Adrenal gland (tissue), 12 donors: ENCODE data around the gene PSMB7. TPM values are rescaled to one million over a fixed set of nuclear protein-coding genes. Genes with fewer than 3 reads are reported as not detected.
A peak's percentile ranks its signal among the peaks of the same experiment; 100 is the strongest.

ENCODE experiments used
- DNase-seq, 7 donors: peaks; one replicate each; pipeline ENCODE4 v3.0.0-alpha.2; 2019 to 2020
- H3K27ac ChIP-seq, 5 donors: fragments of 200-600 bp; sonication (generic) in 4 of 5; 1 replicate in 3 of 5; 2 replicates in 2 of 5; pipeline versions ENCODE4 v1.5.1 to v1.8.0; 2016 to 2020; ENCODE audit warnings: mild to moderate bottlenecking in 1 of 5
- H3K27me3 ChIP-seq: fragments of 200-600 bp; 2 replicates; pipeline ENCODE4 v1.8.0; 2021
- H3K36me3 ChIP-seq, 2 donors: fragments of 200-600 bp; replicated peaks in 1 of 2; 1 replicate in 1 of 2; 2 replicates in 1 of 2; pipeline versions ENCODE4 v1.5.1 to v1.8.0; 2018 to 2022
- H3K4me1 ChIP-seq, 2 donors: fragments of 200-600 bp; replicated peaks in 1 of 2; 1 replicate in 1 of 2; 2 replicates in 1 of 2; pipeline versions ENCODE4 v1.5.1 to v1.8.0; 2018 to 2021
- H3K4me3 ChIP-seq, 4 donors: fragments of 200-600 bp; sonication (generic) in 3 of 4; one replicate each; pipeline ENCODE4 v1.5.1; 2016 to 2018
- H3K9me3 ChIP-seq, 3 donors: fragments of 200-600 bp; sonication (generic) in 1 of 3; replicated peaks in 1 of 3; 1 replicate in 2 of 3; 2 replicates in 1 of 3; pipeline versions ENCODE4 v1.5.1 to v1.8.0; 2016 to 2021
- POLR2A ChIP-seq, 2 donors: fragments of 450-650 bp; IDR thresholded peaks; one replicate each; pipeline ENCODE4 v1.6.1; 2017; ENCODE audit warnings: antibody characterized with exemption in 2 of 2, mild to moderate bottlenecking in 2 of 2, moderate library complexity in 1 of 2
- WGBS, 4 donors: extraction: QIAGEN DNeasy Blood & Tissue Kit in 2 of 4; methylation state at CpG; one replicate each; pipeline versions ENCODE4 v1.1.5 to v1.1.7; 2013 to 2017; 5-methylcytosine and 5-hydroxymethylcytosine counted together
- intact Hi-C, 2 donors: fragments of 100-400 bp; cut with DNase I; formaldehyde crosslinking; loops; one replicate each; pipeline versions ENCODE4 v1.14.1 to v1.15.0; 2022 to 2023
- polyA plus RNA-seq, 3 donors: library from polyadenylated mRNA; stranded (reverse); fragments of 200-250 nt in 2 of 3; fragments of 350-450 nt in 1 of 3; fragmentation: Illumina TruSeq in 1 of 3; extraction: RNeasy Lipid Tissue Mini Kit (QIAGEN cat#74804) in 1 of 3; gene quantifications; one replicate each; pipeline ENCODE4 v1.2.3, GENCODE V29; 2013 to 2014
- total RNA-seq, 9 donors: library from RNA; depleted of rRNA in 4 of 9; stranded (reverse); fragments of >200 nt in 4 of 9; fragments of 120-200 nt in 1 of 9; fragmentation: NEBNext Ultra II Directional in 1 of 9; extraction: Animal tissue kit (Norgen Biotek cat#: 25700) in 1 of 9; gene quantifications; one replicate each; pipeline versions ENCODE4 v1.1.0 to v1.2.4, GENCODE V29; 2013 to 2023
- TF ChIP-seq, protein P1 (sequence below), 6 experiments: fragments of 450-650 bp in 4 of 6; fragments of 200-600 bp in 2 of 6; sonication (generic) in 1 of 6; IDR thresholded peaks; 1 replicate in 5 of 6; 2 replicates in 1 of 6; pipeline versions ENCODE4 v1.5.1 to v1.8.0; 2016 to 2021; ENCODE audit warnings: antibody characterized with exemption in 6 of 6, mild to moderate bottlenecking in 2 of 6, moderate library complexity in 1 of 6
- donor health status: healthy with polysubstance abuse.
- donor health status: Bipolar disorder and iron deficiency.
- donor health status: DM: yes; HTN: yes; CAD: no.
- donor health status: DM: no; HTN: no; CAD: no.
- donor health status: DM: no; HTN: no; CAD: no.
- donor health status: DM: yes; HTN: yes; CAD: no.

The PSMB7 gene
- total and polyA plus RNA-seq, 12 donors = 107 to 427 (median 178) TPM

- TF ChIP-seq, protein P1, sequence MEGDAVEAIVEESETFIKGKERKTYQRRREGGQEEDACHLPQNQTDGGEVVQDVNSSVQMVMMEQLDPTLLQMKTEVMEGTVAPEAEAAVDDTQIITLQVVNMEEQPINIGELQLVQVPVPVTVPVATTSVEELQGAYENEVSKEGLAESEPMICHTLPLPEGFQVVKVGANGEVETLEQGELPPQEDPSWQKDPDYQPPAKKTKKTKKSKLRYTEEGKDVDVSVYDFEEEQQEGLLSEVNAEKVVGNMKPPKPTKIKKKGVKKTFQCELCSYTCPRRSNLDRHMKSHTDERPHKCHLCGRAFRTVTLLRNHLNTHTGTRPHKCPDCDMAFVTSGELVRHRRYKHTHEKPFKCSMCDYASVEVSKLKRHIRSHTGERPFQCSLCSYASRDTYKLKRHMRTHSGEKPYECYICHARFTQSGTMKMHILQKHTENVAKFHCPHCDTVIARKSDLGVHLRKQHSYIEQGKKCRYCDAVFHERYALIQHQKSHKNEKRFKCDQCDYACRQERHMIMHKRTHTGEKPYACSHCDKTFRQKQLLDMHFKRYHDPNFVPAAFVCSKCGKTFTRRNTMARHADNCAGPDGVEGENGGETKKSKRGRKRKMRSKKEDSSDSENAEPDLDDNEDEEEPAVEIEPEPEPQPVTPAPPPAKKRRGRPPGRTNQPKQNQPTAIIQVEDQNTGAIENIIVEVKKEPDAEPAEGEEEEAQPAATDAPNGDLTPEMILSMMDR (IDR thresholded peaks at IDR 0.05) = no peak
- TF ChIP-seq POLR2A (IDR thresholded peaks at IDR 0.05) = no peak
- DNase-seq = peak; percentile 67 to 90 (median 88)
- Histone ChIP-seq H3K27ac (peak overlapping the region in 3 of 5 donors; percentile 51 to 57 (median 52)), H3K4me1 (peaks cover 17% of the 10 kb centered on the region in 2 donors), H3K36me3 (no peaks in the 10 kb centered on the region), H3K9me3 (no peaks in the 10 kb centered on the region), H3K27me3 (peaks cover 5% of the 10 kb centered on the region), H3K4me3 (no peak overlapping the region)
- 32 to 35% (median 32%) methylated on average over 5 to 7 of the region's 7 CpGs; no CpG with 5 or more reads in 1 of the 4 donors for WGBS, 4 donors
- intact Hi-C loops = no loop called here
These were observed 32.8 kb upstream of the PSMB7 start for GRCh38 chr9:124448019-124448418.

DNA sequence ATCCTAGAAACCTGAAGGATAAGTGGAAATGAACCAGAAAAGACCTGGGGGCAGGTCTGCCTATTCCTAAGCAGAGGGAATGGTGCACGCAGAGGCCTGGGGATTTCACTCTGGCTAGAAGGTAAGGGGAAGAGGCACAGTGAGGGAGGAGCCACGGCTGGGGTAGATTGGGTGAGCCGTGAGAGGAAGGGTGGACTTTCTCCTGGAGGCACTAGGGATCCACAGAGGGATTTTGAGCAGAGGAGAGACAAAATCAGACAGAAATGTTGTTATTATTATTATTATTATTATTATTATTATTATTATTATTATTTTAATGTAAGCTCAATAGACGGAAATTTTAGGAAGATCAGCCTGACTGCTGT is 32.0 kb upstream of the PSMB7 start:
- H3K4me1 ChIP-seq = peaks cover 17% of the 10 kb centered on the region in 2 donors
- no peaks in the 10 kb centered on the region for H3K27me3 ChIP-seq
- intact Hi-C loops = no loop called here
- DNase-seq = peak in 2 of 7 donors; percentile 4 to 9
- H3K9me3 ChIP-seq = no peaks in the 10 kb centered on the region
- H3K4me3 ChIP-seq = no peak overlapping the region
- 78 to 86% (median 81%) methylated on average over 4 of the region's 4 CpGs for WGBS, 4 donors
- TF ChIP-seq, protein P1 (IDR thresholded peaks at IDR 0.05) = no peak
- no peak for TF ChIP-seq POLR2A (IDR thresholded peaks at IDR 0.05)
- peak overlapping the region in 1 of 5 donors; percentile 52 for H3K27ac ChIP-seq
- H3K36me3 ChIP-seq = no peaks in the 10 kb centered on the region

DNA sequence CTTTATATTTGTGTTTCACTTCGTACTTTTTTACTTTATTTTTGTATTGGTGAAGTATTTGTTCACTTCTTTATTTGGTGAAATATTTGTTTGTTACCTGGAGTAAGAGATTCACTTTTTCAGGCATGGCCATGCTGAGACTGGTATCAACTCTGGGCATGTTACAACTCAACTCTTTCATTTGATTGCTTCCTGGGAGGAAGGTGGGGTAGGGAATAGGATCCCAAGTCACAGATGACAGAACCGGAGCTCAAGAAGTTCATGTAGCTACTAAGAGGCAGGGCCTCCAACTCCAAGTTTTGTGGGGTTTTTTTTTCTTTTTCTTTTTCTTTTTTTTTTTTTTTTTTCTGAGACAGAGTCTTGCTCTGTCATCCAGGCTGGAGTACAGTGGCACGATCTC is 28.9 kb upstream of the PSMB7 start:
- no peak for DNase-seq
- 82 to 86% (median 83%) methylated on average over 3 of the region's 3 CpGs for WGBS, 4 donors
- intact Hi-C loops = no loop called here

GRCh38 chr9:124443625-124444024 is 28.4 kb upstream of the PSMB7 start:
- H3K9me3 ChIP-seq = no peaks in the 10 kb centered on the region
- H3K4me3 ChIP-seq = no peak overlapping the region
- H3K36me3 ChIP-seq = no peaks in the 10 kb centered on the region
- TF ChIP-seq, protein P1 (IDR thresholded peaks at IDR 0.05) = no peak
- TF ChIP-seq POLR2A (IDR thresholded peaks at IDR 0.05) = no peak
- intact Hi-C loops = no loop called here
- H3K27me3 ChIP-seq = no peaks in the 10 kb centered on the region
- H3K4me1 ChIP-seq = peaks cover 10 to 11% of the 10 kb centered on the region in 2 donors
- H3K27ac ChIP-seq = no peak overlapping the region
- no peak for DNase-seq
- WGBS, 4 donors = 75 to 94% (median 86%) methylated on average over 2 of the region's 2 CpGs

More for the DNA sequence above, 28.9 kb upstream of the PSMB7 start:
- no peaks in the 10 kb centered on the region for H3K27me3 ChIP-seq
- H3K27ac ChIP-seq = no peak overlapping the region
- no peaks in the 10 kb centered on the region for H3K9me3 ChIP-seq
- H3K4me3 ChIP-seq = no peak overlapping the region
- no peaks in the 10 kb centered on the region for H3K36me3 ChIP-seq
- peaks cover 10 to 11% of the 10 kb centered on the region in 2 donors for H3K4me1 ChIP-seq
- TF ChIP-seq, protein P1 (IDR thresholded peaks at IDR 0.05) = no peak
- no peak for TF ChIP-seq POLR2A (IDR thresholded peaks at IDR 0.05)
